ENCODE data around the gene ETFBKMT. TPM values are rescaled to one million over a fixed set of nuclear protein-coding genes. Genes with fewer than 3 reads are reported as not detected.

The ETFBKMT gene
- polyA plus RNA-seq, 1 donor from 2014 or later: 1.7 TPM

DNA sequence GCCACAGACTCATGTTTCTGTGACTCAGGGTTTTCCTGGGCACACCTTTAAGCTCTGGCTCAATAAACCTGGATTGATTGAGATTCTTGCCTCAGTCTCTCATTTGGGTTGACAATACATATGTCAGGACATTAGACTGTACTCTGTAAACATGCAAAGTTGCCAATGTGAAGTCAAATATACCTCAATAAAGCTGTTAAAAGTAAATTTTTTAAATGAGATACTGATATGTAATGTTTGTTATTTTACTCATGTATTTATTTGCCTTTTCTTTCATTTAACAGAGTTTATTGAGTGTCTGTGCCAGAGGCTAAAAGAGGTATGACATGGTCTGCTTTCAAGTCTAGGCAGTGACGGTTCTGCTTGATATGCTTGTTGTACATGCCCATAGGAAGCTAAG is 3.7 kb upstream of the ETFBKMT start:
- no peak overlapping the region for H2AFZ ChIP-seq (ENCODE audit: low read depth, low read length)

DNA sequence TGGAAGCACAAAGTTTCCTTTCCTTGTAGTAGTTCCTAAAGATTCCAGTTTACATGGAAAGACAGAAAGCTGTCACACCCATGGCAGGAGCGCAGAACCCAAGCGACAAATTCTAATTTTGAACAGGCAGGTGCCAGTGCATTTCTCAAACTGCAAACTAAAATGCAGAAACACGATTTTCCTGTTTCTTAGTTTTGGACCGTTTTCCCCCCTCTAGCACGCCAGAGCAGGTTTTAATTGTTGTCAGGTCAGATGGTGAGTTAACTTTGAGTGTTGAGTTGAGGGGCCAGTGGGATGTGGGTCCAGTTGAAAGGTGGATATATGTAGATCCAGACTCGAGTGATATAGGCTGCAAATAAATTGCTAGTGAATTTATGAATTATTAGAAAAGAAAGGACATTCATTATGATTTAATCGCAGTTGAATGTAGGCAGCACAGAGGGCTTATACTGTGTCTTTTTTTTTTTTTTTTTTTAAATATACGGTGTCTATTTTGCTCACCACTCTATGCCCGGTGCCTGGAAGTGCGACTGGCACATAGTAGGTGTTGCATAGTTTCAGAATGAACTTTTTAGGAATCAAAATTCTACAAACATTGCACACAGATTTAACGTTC is 909 bp upstream of the ETFBKMT start:
- Histone ChIP-seq H3K36me3 (ENCODE audit: insufficient read depth, low read length) (no peaks in the 10 kb centered on the region), H4K20me1 (ENCODE audit: insufficient read depth) (no peaks in the 10 kb centered on the region), H3K27ac (ENCODE audit: low read length) (peak overlapping the region; percentile 88), H3K27me3 (ENCODE audit: insufficient read depth, low read depth, low read length) (no peaks in the 10 kb centered on the region), H2AFZ (ENCODE audit: low read depth, low read length) (peak overlapping the region; percentile 89), H3K4me3 (ENCODE audit: low read length) (peak overlapping the region; percentile 71), H3K9ac (ENCODE audit: low read length) (peak overlapping the region; percentile 74), H3K79me2 (replicated peaks; ENCODE audit: insufficient read depth, low read length) (no peaks in the 10 kb centered on the region), H3K4me2 (ENCODE audit: low read length) (peak overlapping the region; percentile 45), H3K9me3 (ENCODE audit: low read length) (no peaks in the 10 kb centered on the region), H3K9me2 (ENCODE audit: insufficient read depth, low read length) (no peaks in the 10 kb centered on the region), H3F3A (ENCODE audit: insufficient read depth, low read length, poor library complexity, severe bottlenecking) (no peaks in the 10 kb centered on the region)
- TF ChIP-seq EZH2 (IDR thresholded peaks at IDR 0.05; ENCODE audit: borderline replicate concordance, insufficient read depth, low read length, poor library complexity, severe bottlenecking): no peak
- no peak for TF ChIP-seq RAD21 (conservative IDR thresholded peaks at IDR 0.05)
- TF ChIP-seq, protein P1, sequence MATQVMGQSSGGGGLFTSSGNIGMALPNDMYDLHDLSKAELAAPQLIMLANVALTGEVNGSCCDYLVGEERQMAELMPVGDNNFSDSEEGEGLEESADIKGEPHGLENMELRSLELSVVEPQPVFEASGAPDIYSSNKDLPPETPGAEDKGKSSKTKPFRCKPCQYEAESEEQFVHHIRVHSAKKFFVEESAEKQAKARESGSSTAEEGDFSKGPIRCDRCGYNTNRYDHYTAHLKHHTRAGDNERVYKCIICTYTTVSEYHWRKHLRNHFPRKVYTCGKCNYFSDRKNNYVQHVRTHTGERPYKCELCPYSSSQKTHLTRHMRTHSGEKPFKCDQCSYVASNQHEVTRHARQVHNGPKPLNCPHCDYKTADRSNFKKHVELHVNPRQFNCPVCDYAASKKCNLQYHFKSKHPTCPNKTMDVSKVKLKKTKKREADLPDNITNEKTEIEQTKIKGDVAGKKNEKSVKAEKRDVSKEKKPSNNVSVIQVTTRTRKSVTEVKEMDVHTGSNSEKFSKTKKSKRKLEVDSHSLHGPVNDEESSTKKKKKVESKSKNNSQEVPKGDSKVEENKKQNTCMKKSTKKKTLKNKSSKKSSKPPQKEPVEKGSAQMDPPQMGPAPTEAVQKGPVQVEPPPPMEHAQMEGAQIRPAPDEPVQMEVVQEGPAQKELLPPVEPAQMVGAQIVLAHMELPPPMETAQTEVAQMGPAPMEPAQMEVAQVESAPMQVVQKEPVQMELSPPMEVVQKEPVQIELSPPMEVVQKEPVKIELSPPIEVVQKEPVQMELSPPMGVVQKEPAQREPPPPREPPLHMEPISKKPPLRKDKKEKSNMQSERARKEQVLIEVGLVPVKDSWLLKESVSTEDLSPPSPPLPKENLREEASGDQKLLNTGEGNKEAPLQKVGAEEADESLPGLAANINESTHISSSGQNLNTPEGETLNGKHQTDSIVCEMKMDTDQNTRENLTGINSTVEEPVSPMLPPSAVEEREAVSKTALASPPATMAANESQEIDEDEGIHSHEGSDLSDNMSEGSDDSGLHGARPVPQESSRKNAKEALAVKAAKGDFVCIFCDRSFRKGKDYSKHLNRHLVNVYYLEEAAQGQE (IDR thresholded peaks at IDR 0.05; ENCODE audit: borderline replicate concordance): no peak
- no peak for TF ChIP-seq TAF1 (IDR thresholded peaks at IDR 0.05; ENCODE audit: low read depth)
- no peak for TF ChIP-seq MXI1 (conservative IDR thresholded peaks at IDR 0.05; ENCODE audit: poor library complexity, severe bottlenecking)
- TF ChIP-seq, protein P2, sequence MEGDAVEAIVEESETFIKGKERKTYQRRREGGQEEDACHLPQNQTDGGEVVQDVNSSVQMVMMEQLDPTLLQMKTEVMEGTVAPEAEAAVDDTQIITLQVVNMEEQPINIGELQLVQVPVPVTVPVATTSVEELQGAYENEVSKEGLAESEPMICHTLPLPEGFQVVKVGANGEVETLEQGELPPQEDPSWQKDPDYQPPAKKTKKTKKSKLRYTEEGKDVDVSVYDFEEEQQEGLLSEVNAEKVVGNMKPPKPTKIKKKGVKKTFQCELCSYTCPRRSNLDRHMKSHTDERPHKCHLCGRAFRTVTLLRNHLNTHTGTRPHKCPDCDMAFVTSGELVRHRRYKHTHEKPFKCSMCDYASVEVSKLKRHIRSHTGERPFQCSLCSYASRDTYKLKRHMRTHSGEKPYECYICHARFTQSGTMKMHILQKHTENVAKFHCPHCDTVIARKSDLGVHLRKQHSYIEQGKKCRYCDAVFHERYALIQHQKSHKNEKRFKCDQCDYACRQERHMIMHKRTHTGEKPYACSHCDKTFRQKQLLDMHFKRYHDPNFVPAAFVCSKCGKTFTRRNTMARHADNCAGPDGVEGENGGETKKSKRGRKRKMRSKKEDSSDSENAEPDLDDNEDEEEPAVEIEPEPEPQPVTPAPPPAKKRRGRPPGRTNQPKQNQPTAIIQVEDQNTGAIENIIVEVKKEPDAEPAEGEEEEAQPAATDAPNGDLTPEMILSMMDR (IDR thresholded peaks at IDR 0.05; ENCODE audit: poor library complexity, severe bottlenecking): no peak
- TF ChIP-seq SMC3 (conservative IDR thresholded peaks at IDR 0.05; ENCODE audit: poor library complexity): no peak
- no peak for TF ChIP-seq EP300 (conservative IDR thresholded peaks at IDR 0.05; ENCODE audit: poor library complexity, severe bottlenecking)
- no peak for TF ChIP-seq POLR2AphosphoS5 (IDR thresholded peaks at IDR 0.05)

More for the DNA sequence above, 3.7 kb upstream of the ETFBKMT start:
- H3K36me3 ChIP-seq (ENCODE audit: insufficient read depth, low read length): no peaks in the 10 kb centered on the region
- no peak overlapping the region for H3K9ac ChIP-seq (ENCODE audit: low read length)
- H3F3A ChIP-seq (ENCODE audit: insufficient read depth, low read length, poor library complexity, severe bottlenecking): no peaks in the 10 kb centered on the region
- no peak overlapping the region for H3K4me3 ChIP-seq (ENCODE audit: low read length)
- no peak overlapping the region for H3K27ac ChIP-seq (ENCODE audit: low read length)
- H3K27me3 ChIP-seq (ENCODE audit: insufficient read depth, low read depth, low read length): no peaks in the 10 kb centered on the region
- H3K79me2 ChIP-seq (replicated peaks; ENCODE audit: insufficient read depth, low read length): no peaks in the 10 kb centered on the region
- TF ChIP-seq MXI1 (conservative IDR thresholded peaks at IDR 0.05; ENCODE audit: poor library complexity, severe bottlenecking) (no peak), TAF1 (IDR thresholded peaks at IDR 0.05; ENCODE audit: low read depth) (no peak), RAD21 (conservative IDR thresholded peaks at IDR 0.05) (no peak), EZH2 (IDR thresholded peaks at IDR 0.05; ENCODE audit: borderline replicate concordance, insufficient read depth, low read length, poor library complexity, severe bottlenecking) (no peak), SMC3 (conservative IDR thresholded peaks at IDR 0.05; ENCODE audit: poor library complexity) (no peak), EP300 (conservative IDR thresholded peaks at IDR 0.05; ENCODE audit: poor library complexity, severe bottlenecking) (no peak), POLR2AphosphoS5 (IDR thresholded peaks at IDR 0.05) (no peak)
- TF ChIP-seq, protein P1 (IDR thresholded peaks at IDR 0.05; ENCODE audit: borderline replicate concordance): no peak
- TF ChIP-seq, protein P2 (IDR thresholded peaks at IDR 0.05; ENCODE audit: poor library complexity, severe bottlenecking): no peak
- H3K9me3 ChIP-seq (ENCODE audit: low read length): no peaks in the 10 kb centered on the region
- no peaks in the 10 kb centered on the region for H3K9me2 ChIP-seq (ENCODE audit: insufficient read depth, low read length)
- no peaks in the 10 kb centered on the region for H4K20me1 ChIP-seq (ENCODE audit: insufficient read depth)
- no peak overlapping the region for H3K4me2 ChIP-seq (ENCODE audit: low read length)

Data from neural cell (in vitro differentiated cells).